NCI-H345 treated with DMSO at 0.1 percent for 48 hours (cell line): ENCODE results near the gene EDEM2.
A peak's percentile ranks its signal among the peaks of the same experiment; 100 is the strongest.
"Not testable (repeated sequence)": the region's sequence is repeated elsewhere in the genome, so short reads cannot be mapped to it uniquely, and the experiment has no call there.

Source experiments
- DNase-seq: peaks from one replicate; lab custom pipeline; 2025; ENCODE audit not compliant: unreplicated experiment; lab: John Stamatoyannopoulos, UW

EDEM2 gene

DNA sequence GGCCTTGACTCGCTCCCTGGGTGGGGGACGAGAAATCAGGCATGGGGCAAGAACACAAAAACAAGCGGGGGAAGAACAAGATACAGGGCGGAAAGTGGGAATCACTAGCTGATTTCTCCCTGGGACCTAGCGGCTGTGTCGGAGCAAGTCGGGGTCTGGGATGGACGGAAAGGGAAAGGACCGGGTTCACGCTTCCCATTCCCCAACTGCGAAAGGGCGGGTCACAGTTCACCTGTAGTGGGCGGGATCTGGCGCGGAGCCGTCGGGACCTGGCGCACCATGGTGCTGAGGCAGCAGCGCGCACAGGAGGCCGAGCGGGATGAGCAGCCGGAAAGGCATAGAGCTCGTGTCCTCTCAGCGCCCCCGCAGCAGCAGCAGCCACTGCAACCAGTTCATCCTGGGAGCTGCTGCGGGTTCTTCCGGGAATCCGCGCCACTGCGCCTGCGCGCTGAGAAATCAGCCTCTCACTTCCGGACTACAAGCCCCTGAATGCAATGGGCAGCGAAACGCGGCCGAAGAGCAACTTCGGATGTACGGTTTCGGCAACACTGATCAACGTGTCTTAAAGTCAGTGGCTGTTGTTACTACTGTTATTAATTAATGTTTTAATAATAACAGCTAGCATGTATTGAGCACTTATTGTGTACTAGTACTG lies at the start of gene EDEM2:
EDEM2 (minus strand) TSS at position 417 of the 655 bp plus-strand sequence; CDS start at position 339, 78 bp downstream.
- DNase-seq: peak; percentile 90

DNA sequence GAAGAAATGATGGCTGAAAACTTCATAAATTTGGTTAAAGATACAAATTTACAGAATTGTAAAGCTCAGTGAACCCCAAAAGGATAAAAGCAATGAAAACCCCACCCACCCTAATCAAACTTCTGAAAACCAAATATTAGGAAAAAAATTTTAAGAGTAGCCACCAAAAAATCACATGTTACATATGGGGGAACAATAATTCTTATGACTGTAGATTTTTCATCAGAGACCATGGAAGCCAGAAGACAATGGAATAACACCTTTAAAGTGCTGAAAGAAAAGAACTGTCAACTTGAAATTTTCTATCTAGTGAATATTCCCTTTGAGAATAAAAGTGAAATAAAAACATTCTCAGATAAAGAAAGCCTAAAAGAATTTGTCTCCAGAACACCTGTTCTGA lies 49.2 kb upstream of the EDEM2 start:
- no peak for DNase-seq

DNA sequence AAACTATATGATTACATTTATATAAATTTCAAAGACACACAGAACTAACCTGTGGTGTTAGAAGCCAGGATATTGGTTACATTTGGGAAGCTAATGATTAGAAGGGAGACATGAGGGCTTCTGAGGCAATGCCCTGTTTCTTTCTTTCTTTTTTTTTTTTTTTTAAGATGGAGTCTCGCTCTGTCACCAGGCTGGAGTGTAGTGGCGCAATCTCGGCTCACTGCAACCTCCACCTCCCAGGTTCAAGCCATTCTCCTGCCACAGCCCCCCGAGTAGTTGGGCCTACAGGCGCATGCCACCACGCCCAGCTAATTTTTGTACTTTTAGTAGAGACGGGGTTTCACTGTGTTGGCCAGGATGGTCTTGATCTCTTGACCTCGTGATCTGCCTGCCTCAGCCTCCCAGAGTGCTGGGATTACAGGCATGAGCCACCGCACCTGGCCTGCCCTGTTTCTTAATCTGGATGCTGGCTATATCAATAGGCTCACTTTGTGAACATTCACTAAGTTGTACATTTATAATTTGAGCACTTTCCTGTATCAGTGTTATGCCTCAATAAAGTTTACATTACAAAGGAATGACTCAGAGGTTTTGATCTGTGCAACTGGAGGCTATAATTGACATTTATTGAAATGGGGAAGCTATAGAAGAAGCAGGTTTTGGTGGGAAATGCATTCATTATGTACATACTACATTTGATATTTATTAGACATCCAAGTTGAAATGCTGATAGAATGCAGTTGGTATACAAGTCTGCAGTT lies 46.1 kb upstream of the EDEM2 start:
- not testable (repeated sequence) for DNase-seq

DNA sequence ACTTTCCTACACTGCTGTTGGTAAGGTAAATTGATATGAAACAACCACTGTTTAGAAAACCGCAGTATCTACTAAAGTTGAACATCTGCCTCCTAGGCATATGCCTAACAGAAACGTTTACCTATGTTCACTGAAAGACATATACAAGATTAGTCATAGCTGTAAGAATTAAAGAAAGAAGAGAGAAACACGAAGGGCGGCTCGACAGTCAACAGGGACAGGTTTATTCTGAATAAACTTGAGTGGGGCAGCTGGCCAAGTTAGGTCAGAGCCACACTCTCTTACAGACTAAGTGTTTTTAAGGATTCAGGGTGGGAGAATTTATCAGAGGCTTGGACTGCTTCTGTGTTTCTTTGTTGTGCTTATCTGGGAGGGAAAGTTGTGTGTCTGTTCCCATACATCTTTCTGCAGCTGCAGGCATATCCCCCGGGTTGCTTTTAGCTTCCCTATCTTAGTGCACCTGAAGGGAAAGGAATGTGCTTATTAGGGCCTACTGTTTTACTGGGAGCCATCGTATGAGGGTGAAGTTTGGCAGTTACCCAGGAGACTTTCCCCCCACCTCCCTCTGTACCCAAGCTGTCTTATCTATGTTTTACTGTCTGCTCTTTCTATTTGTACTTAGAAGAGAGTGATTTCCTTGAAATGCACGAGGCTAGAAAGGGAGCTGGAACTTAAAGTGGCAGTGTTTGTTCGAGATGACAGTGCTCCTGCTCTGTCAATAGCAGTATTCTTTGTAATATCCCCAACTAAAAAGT lies 45.2 kb upstream of the EDEM2 start:
- no peak for DNase-seq

DNA sequence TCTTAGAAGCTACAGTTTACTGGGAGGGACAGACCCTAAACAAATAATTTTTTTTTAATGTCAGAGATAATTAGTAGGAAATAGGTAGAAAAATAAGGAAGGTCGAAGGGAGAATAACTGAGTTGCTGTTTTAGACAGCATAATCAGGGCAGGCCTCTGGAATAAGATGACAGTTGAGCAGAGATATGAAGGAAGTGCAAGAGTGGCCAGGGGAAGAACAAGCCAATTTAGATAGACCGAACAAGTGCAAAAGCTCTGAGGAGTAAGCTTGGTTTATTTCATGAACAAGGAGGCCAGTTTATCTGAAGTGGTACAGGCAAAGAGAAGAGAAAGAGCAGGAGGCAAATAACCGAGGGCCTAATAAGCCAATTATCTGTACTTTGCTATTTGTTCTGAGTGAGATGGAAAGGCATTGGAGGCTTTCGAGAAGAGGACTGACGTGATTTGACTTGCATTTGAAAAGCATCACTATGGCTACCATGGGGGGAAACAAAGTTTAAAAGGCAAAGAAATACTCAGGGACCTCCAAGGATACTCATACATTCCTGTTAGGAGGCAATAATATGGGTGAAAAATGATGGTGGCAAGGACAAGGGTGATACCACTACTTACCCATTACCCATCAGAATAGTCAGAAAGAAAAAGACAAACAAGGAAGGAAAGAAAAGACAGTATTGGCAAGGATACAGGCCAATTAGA lies 44.4 kb upstream of the EDEM2 start:
- no peak for DNase-seq

DNA sequence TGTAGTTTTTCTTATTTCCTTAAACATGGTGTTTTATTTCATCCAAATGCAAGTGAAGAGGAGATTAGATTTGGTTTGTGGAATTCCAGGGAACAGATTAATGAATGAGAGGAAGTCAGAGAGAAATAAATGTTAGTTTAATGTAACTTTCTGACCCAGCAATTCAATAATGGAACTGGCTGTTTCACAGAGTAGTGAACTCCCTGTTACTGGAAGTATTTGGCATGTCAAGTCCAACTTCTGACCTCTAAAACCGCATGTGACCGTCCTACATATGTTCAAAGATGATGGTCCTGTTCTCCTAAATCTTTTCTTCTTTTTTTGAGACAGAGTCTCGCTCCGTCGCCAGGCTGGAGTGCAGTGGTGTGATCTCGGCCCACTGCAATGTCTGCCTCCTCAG lies 43.4 kb upstream of the EDEM2 start:
- no peak for DNase-seq

DNA sequence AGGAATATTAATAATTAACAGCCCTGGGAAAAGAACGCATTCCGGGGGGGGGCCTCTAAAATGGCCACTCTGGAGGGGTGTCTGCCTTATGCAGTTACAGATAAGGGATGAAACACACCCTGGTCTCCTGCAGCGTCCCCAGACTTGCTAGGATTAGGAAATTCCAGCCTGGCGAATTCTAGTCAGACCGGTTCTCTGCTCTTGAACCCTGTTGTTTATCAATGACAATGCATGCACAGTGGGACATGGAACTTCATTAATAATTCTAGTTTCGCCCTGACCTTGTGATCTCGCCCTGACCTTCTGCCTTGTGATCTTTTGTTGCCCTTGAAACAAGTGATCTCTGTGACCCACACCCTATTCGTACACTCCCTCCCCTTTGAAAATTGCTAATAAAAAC lies 42.1 kb upstream of the EDEM2 start:
- not testable (repeated sequence) for DNase-seq

DNA sequence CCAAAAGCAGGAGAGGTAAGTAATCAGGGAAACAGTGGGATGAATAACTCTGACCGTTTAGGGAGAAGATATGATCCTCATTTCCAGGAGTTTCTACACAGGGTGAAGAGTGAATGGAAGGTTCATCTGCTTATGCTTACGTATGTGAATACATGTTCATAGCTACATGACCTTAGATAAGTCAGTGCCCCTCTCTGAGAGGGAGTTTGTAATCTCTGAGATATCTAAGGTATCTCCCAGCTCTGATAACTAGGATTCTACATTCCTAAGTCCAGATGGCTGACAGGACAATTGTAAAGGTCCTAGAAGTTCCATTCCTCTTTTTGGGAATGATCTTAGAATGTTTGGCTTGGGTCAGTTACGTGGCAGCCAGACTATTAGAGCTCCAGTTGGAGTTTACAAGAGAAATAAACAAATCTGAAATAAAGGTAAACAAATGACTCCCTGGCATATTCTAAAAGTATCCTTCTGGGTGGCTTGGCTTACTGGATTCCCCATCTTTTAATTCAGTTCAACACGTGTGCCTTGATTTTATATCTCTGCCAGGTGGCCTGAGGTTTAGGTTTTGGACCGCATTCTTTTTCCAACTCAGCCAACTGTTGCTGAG lies 40.6 kb upstream of the EDEM2 start:
- DNase-seq: no peak

- DNase-seq: not testable (repeated sequence)
Measured at GRCh38 chr20:35186691-35187289, 39.7 kb upstream of the EDEM2 start.

GRCh38 chr20:35181731-35182130 lies 34.6 kb upstream of the EDEM2 start:
- no peak for DNase-seq

- DNase-seq: no peak
Measured at GRCh38 chr20:35180266-35180665, 33.1 kb upstream of the EDEM2 start.

GRCh38 chr20:35179292-35180212 lies 32.4 kb upstream of the EDEM2 start:
- DNase-seq: no peak

GRCh38 chr20:35176132-35176531 lies 29.0 kb upstream of the EDEM2 start:
- DNase-seq: no peak

DNA sequence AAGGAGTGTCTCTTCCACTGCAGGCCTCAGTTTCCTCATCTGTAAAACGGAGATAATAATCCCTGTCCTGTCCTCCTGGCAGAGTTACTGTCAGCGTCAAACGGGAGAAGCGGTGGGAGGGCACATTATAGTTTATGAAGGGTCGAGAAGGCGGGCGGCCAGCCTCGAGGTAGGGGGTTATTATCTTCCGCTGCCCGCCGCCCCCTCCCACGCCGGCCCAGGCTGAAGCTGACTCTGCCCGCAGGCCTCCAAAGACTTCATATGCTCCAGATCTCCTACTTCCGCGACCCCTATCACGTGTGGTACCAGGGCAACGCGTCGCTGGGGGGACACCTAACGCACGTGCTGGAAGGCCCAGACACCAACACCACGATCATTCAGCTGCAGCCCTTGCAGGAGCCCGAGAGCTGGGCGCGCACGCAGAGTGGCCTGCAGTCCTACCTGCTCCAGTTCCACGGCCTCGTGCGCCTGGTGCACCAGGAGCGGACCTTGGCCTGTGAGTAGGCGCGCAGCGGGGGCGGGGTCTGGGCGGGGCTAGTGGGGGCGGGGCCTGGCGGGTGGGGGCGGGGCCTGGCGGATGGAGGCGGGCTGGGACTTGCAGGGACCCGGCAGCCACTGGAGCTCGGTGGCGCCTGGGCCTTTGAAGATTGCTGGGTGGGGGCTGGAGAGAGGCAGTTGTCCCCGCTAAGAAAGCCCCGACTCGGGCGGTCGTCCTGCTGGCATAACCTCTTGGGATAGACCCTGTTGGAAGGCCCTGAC lies 27.5 kb upstream of the EDEM2 start:
- no peak for DNase-seq

DNA sequence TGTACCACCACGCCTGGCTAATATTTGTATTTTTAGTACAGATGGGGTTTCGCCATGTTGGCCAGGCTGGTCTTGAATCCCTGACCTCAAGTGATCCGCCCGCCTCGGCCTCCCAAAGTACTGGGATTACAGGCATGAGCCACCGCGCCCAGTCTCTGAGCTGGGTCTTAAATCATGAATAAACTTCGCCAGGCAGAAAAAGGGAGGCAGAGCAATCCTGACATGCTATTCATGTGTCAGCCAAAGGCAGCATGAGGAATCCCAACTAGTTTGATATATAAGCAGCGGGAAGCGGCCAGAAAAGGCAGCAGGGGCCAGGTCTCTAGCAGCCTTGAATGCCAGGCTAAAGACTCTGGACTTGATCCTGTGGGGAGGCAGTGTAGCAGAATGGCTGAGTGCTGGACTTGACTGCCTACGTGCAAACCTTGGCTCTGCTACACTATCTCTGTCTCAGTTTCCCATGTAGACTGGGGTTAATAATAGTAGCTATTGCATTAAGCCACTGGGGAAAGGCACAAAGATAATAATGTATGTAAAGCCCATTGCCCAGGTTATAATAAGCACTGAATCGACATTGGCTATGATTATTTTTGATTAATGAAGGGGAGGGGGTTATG lies 26.5 kb upstream of the EDEM2 start:
- no peak for DNase-seq

GRCh38 chr20:35172434-35172806 lies 25.3 kb upstream of the EDEM2 start:
- no peak for DNase-seq

DNA sequence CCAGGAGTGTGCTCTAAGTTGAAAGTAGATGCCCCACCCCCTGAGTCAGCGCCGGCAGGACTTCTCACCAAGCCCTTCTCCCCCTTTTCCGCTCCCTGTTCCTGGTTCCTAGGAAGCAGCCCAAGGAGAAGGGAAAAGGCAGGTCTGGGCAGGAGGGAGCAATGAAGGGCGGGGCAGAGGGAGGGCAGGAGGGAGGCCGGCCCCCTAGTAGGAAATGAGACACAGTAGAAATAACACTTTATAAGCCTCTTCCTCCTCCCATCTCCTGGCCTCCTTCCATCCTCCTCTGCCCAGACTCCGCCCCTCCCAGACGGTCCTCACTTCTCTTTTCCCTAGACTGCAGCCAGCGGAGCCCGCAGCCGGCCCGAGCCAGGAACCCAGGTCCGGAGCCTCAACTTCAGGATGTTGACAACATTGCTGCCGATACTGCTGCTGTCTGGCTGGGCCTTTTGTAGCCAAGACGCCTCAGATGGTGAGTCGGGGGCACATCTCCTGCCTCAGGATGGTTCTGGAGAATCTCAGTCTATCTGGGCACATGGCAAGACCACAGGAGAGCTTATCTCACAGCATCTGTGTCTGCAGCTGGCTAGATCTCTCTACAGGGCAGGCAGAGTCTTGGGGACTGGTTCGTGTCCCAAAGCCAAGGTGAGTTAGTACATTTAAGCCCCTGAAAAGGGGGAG lies 24.8 kb upstream of the EDEM2 start, which contains the start of gene PROCR:
PROCR (plus strand) TSS at position 320 of the 681 bp plus-strand sequence; CDS start at position 403, 83 bp downstream.
- DNase-seq: no peak

DNA sequence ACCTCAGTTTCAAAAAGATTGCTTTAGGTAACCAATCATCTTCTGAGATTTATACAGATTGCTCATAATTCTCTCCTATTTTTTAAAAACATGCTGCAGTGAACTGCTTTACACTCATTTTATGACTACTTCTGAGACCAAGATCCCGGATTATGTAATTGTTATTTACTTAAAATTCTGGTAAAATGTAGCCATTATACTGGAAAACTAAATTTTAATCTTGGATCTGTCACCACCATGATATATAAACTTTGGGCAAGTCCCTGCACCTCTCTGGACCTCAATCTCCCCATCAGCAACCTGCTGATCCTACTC lies 24.3 kb upstream of the EDEM2 start:
- no peak for DNase-seq
